Astrocyte of the spinal cord (primary cell): ENCODE data around the gene ZNF710.

ENCODE experiments used
- DNase-seq: peaks from one replicate; pipeline ENCODE4 v3.0.0; 2011; ENCODE audit warnings: low read depth, low spot score
- H3K4me3 ChIP-seq: 2 replicates; pipeline ENCODE4 v1.5.1; 2011; ENCODE audit warnings: low read depth, mild to moderate bottlenecking, low read length, moderate library complexity
- in situ Hi-C: cut with HindIII; loops from 2 replicates; pipeline ENCODE4 v1.10.0; 2017; ENCODE audit warnings: low sequenced_read_pairs
- TF ChIP-seq, protein P1 (sequence below): IDR thresholded peaks from 2 replicates; pipeline ENCODE4 v1.5.1; 2012; ENCODE audit warnings: low read depth, mild to moderate bottlenecking, low read length, inconsistent platforms

ZNF710 gene

DNA sequence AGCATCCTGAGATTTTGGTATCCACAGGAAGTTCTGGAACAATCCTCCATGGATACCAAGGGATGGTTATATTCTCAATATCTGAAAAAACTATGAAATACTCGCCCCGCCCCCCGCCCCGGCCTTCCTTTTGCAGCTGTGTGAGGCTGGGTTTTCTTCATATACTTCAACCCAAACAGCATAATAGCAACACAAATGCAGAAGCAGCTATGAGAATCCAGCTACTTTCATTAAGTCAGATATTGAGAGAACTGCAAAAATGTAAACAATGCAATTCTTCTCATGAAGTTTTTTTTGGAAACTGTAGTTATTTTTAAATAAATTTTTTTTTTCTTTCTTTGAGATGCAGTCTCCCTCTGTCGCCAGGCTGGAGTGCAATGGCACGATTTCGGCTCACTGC, 112.0 kb downstream of the ZNF710 start:
- no peak for DNase-seq
- in situ Hi-C loops: no loop called here
- H3K4me3 ChIP-seq: no peak overlapping the region
- TF ChIP-seq, protein P1, sequence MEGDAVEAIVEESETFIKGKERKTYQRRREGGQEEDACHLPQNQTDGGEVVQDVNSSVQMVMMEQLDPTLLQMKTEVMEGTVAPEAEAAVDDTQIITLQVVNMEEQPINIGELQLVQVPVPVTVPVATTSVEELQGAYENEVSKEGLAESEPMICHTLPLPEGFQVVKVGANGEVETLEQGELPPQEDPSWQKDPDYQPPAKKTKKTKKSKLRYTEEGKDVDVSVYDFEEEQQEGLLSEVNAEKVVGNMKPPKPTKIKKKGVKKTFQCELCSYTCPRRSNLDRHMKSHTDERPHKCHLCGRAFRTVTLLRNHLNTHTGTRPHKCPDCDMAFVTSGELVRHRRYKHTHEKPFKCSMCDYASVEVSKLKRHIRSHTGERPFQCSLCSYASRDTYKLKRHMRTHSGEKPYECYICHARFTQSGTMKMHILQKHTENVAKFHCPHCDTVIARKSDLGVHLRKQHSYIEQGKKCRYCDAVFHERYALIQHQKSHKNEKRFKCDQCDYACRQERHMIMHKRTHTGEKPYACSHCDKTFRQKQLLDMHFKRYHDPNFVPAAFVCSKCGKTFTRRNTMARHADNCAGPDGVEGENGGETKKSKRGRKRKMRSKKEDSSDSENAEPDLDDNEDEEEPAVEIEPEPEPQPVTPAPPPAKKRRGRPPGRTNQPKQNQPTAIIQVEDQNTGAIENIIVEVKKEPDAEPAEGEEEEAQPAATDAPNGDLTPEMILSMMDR: no peak

DNA sequence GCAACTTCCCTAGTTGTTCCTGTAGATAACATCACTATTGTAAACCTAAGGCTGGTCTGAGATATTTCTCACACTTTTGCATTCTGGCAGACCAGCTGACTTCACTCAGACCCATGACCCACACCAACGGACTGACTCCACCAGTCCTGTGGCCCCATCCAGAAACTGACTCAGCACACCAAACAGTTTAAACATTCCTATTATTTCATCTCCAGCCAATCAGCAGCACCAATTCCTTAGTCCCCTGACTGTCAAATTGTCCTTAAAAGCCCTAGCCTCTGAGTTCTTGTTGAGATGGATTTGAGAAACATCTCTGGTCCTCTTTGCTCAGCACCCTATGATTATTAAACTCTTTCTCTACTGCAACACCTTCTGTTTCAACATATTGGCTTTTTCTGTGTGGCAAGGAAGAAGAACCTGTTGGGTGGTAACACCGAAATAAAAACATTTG, 113.4 kb downstream of the ZNF710 start:
- TF ChIP-seq, protein P1: no peak
- DNase-seq: no peak
- H3K4me3 ChIP-seq: no peak overlapping the region
- in situ Hi-C loops: no loop called here

DNA sequence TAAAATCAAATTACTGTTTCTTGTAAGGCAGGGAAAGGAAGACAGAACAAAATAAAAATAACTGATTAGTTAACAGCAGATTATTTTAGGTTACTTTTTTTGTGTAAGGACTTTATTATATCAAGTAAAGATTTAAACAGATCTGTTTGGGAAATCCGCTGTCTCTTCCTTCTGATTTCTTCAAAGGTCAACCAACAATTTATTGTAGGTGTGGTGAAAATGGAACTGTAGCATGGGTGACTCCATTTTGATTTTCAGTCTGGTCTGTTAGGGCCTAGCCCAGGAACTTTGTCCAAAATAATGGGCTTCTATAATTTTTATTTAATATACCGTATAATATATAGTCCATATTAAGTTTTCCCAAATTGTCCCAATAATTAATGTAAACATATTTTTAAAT, 114.7 kb downstream of the ZNF710 start:
- no peak overlapping the region for H3K4me3 ChIP-seq
- no peak for DNase-seq
- TF ChIP-seq, protein P1: no peak
- in situ Hi-C loops: no loop called here

DNA sequence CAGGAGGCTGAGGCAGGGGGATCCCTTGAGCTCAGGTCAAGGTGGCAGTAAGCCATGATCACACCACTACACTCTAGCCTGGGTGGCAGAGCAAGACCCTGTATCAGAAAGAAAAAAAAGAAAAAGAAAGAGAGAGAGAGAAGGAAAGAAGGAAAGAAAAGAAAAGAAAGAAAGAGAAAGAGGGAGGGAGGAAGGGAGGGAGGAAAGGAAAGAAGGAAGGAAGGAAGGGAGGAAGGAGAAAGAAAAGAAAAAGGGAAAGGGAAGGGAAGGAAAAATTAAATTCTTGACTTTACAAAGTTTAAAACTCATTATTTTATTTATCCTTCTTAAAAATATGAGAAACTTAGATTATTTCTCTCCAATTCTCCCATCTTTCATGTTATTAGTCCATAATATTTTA, 118.2 kb downstream of the ZNF710 start:
- in situ Hi-C loops: no loop called here

DNA sequence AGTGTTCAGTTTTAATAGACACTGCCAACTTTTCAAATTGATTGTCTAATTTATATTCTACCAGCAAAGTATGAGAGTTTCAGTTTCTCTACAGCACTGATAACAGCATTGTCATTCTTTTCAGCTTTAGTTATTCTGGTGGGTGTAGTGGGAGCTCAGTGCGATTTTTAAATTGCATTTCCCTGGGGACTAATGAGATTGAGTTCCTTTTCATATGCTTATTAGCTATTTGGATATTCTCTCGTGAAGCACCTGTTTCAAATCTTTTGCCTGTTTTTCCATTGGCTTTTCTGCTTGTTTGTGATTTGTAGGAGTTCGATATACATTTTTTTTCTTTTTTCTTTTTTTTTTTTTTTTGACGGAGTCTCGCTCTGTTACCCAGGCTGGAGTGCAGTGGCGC, 120.0 kb downstream of the ZNF710 start:
- no peak for DNase-seq
- no peak overlapping the region for H3K4me3 ChIP-seq
- in situ Hi-C loops: no loop called here
- TF ChIP-seq, protein P1: no peak

More for the DNA sequence above, 118.2 kb downstream of the ZNF710 start:
- no peak overlapping the region for H3K4me3 ChIP-seq
- no peak for DNase-seq
- TF ChIP-seq, protein P1: no peak

DNA sequence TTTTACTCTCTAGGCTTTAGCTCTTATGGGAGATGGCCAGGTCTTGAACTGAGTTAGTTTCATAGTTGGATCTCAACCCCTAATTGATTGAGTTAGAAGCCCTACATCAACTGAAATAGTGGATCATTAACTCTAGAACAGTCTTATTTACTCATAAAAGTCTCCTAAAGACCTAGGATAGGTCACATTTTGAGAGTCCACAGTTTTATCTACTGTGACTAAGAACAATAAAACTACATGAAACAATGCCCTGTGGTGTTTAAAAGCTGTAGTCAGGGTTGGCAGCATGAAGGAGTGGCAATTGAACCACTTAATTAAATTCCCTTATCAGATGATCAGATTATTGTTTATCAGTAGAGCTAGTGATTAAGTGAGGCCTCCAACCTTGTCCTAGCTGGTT, 123.4 kb downstream of the ZNF710 start:
- TF ChIP-seq, protein P1: no peak
- no peak for DNase-seq
- in situ Hi-C loops: no loop called here
- no peak overlapping the region for H3K4me3 ChIP-seq

DNA sequence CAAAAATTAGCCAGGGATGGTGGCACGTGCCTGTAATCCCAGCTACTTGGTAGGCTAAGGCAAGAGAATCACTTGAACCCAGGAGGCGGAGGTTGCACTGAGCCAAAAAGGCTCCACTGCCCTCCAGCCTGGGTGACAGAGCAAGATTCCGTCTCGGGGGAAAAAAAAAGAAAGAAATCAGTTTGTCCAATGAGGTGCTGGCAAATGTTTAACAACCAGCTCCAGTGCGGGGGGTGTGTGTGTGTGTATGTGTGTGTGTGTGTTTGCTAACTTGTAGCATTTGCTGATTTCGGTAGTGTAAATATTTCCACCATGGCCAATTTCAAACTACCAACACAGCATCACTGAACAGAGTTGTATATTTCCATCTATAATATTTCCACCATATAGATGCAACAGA, 124.9 kb downstream of the ZNF710 start:
- TF ChIP-seq, protein P1: no peak
- no peak overlapping the region for H3K4me3 ChIP-seq
- in situ Hi-C loops: no loop called here
- no peak for DNase-seq
